IPS-18a (cell line): ENCODE measurements around the gene ACIN1.

Experiments used
- H3K27ac ChIP-seq: one replicate; pipeline ENCODE4 v1.5.1; 2013; ENCODE audit warnings: low read length
- H3K27me3 ChIP-seq: one replicate; pipeline ENCODE4 v1.6.1; 2013; ENCODE audit warnings: mild to moderate bottlenecking, low read length; ENCODE audit not compliant: control insufficient read depth, insufficient read depth
- H3K36me3 ChIP-seq: one replicate; pipeline ENCODE4 v1.6.1; 2013; ENCODE audit warnings: low read depth, low read length; ENCODE audit not compliant: control insufficient read depth
- H3K4me1 ChIP-seq: one replicate; pipeline ENCODE4 v1.6.1; 2013; ENCODE audit warnings: low read depth, low read length; ENCODE audit not compliant: control insufficient read depth
- H3K4me3 ChIP-seq: one replicate; pipeline ENCODE4 v1.5.1; 2013; ENCODE audit warnings: low read length
- H3K9ac ChIP-seq: one replicate; pipeline ENCODE4 v1.6.1; 2013; ENCODE audit warnings: mild to moderate bottlenecking, low read length, moderate library complexity
- H3K9me3 ChIP-seq: one replicate; pipeline ENCODE4 v1.6.1; 2013; ENCODE audit warnings: low read depth, low read length; ENCODE audit not compliant: control insufficient read depth

The ACIN1 gene

GRCh38 chr14:23070262-23071129, 24.4 kb downstream of the ACIN1 start:
- H3K27me3 ChIP-seq = no peaks in the 10 kb centered on the region
- H3K4me3 ChIP-seq = peak overlapping the region; percentile 83
- H3K9me3 ChIP-seq = no peaks in the 10 kb centered on the region
- peak overlapping the region; percentile 66 for H3K27ac ChIP-seq
- peak overlapping the region; percentile 88 for H3K9ac ChIP-seq
- H3K36me3 ChIP-seq = peaks cover 67% of the 10 kb centered on the region
- H3K4me1 ChIP-seq = peaks cover 33% of the 10 kb centered on the region

GRCh38 chr14:23069413-23069806, 25.5 kb downstream of the ACIN1 start:
- Histone ChIP-seq H3K4me1 (peaks cover 33% of the 10 kb centered on the region), H3K36me3 (peaks cover 67% of the 10 kb centered on the region), H3K9ac (no peak overlapping the region), H3K9me3 (no peaks in the 10 kb centered on the region), H3K27ac (peak overlapping the region; percentile 52), H3K4me3 (peak overlapping the region; percentile 14), H3K27me3 (no peaks in the 10 kb centered on the region)

GRCh38 chr14:23068789-23069412, 26.0 kb downstream of the ACIN1 start:
- Histone ChIP-seq H3K9ac (peak overlapping the region; percentile 7), H3K4me3 (peak overlapping the region; percentile 41), H3K27ac (peak overlapping the region; percentile 52), H3K9me3 (no peaks in the 10 kb centered on the region), H3K4me1 (peaks cover 33% of the 10 kb centered on the region), H3K36me3 (peaks cover 69% of the 10 kb centered on the region), H3K27me3 (no peaks in the 10 kb centered on the region)

- H3K9me3 ChIP-seq = no peaks in the 10 kb centered on the region
- no peaks in the 10 kb centered on the region for H3K27me3 ChIP-seq
- no peak overlapping the region for H3K27ac ChIP-seq
- peaks cover 33% of the 10 kb centered on the region for H3K4me1 ChIP-seq
- H3K9ac ChIP-seq = peak overlapping the region; percentile 7
- peak overlapping the region; percentile 41 for H3K4me3 ChIP-seq
- peaks cover 71% of the 10 kb centered on the region for H3K36me3 ChIP-seq
These were observed 26.8 kb downstream of the ACIN1 start for GRCh38 chr14:23067847-23068788.

GRCh38 chr14:23066855-23067744, 27.8 kb downstream of the ACIN1 start:
- no peak overlapping the region for H3K4me3 ChIP-seq
- H3K9me3 ChIP-seq = no peaks in the 10 kb centered on the region
- no peak overlapping the region for H3K27ac ChIP-seq
- no peak overlapping the region for H3K9ac ChIP-seq
- H3K4me1 ChIP-seq = peaks cover 24% of the 10 kb centered on the region
- H3K27me3 ChIP-seq = no peaks in the 10 kb centered on the region
- peaks cover 73% of the 10 kb centered on the region for H3K36me3 ChIP-seq

- Histone ChIP-seq H3K36me3 (peaks cover 78% of the 10 kb centered on the region), H3K4me1 (peaks cover 19% of the 10 kb centered on the region), H3K9ac (no peak overlapping the region), H3K27me3 (no peaks in the 10 kb centered on the region), H3K9me3 (no peaks in the 10 kb centered on the region), H3K4me3 (no peak overlapping the region), H3K27ac (no peak overlapping the region)
These were observed 28.6 kb downstream of the ACIN1 start for GRCh38 chr14:23066368-23066767.

GRCh38 chr14:23063601-23064000, 31.3 kb downstream of the ACIN1 start:
- Histone ChIP-seq H3K9me3 (no peaks in the 10 kb centered on the region), H3K27me3 (no peaks in the 10 kb centered on the region), H3K36me3 (peaks cover 93% of the 10 kb centered on the region), H3K4me1 (peaks cover 2% of the 10 kb centered on the region), H3K27ac (no peak overlapping the region), H3K4me3 (no peak overlapping the region), H3K9ac (no peak overlapping the region)

- H3K27me3 ChIP-seq = peaks cover under 1% of the 10 kb centered on the region
- H3K9ac ChIP-seq = no peak overlapping the region
- no peak overlapping the region for H3K4me3 ChIP-seq
- peaks cover 79% of the 10 kb centered on the region for H3K36me3 ChIP-seq
- H3K27ac ChIP-seq = no peak overlapping the region
- no peaks in the 10 kb centered on the region for H3K9me3 ChIP-seq
- no peaks in the 10 kb centered on the region for H3K4me1 ChIP-seq
These were observed 32.9 kb downstream of the ACIN1 start for GRCh38 chr14:23062002-23062401.

- Histone ChIP-seq H3K27me3 (peaks cover 6% of the 10 kb centered on the region), H3K27ac (no peak overlapping the region), H3K4me1 (peaks cover 10% of the 10 kb centered on the region), H3K4me3 (no peak overlapping the region), H3K9ac (no peak overlapping the region), H3K9me3 (no peaks in the 10 kb centered on the region), H3K36me3 (peaks cover 66% of the 10 kb centered on the region)
These were observed 34.2 kb downstream of the ACIN1 start for GRCh38 chr14:23060536-23061260.
